ENCODE data around the gene LRRC26.

The LRRC26 gene

GRCh38 chr9:137199411-137200121 lies 29.7 kb upstream of the LRRC26 start:
- in situ Hi-C loops (cut with HindIII; ENCODE audit: low sequenced_read_pairs): no loop called here

GRCh38 chr9:137198902-137199283 lies 29.0 kb upstream of the LRRC26 start:
- in situ Hi-C loops (cut with HindIII; ENCODE audit: low sequenced_read_pairs): no loop called here

DNA sequence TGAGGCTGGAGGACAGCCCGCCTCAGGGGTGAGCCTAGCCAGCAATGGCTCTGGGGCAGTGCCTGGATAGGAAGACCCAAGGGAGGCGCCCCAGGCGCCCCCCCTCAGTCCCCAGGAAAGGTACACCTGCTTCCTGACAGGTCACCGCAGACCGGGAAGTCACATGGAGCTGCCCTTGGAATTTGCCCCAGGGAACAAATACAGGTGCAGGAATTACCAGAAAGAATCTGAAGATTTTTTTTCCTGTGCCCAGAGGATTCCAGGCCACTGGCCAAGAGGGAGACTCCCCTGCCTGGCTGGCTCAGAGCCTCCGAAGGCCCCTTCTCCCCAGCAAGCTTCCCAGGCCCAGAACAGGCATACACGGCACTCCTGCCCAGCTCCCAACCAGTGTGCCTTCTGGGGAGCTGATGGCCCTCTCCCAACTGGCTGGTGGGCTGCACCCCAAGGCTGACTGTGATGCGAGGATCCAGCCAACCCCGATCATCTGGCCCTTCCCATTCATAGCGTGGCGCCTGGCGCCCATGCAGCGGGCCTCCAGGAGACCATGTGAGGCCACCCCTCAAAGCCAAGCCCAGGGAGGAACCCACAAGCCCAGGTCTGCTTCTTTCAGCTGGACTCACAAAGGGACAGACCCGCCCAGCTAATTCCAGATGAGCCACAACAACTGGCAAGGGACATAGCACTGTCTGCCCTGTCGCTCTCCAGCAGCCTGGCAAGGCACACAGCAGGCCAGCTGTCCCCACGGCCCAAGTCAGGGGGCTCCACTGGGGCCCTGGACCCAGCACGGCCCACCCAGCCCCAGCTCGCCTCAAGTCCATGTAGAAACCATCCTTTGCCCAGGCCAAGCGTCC lies 28.4 kb upstream of the LRRC26 start:
- in situ Hi-C loops (cut with HindIII; ENCODE audit: low sequenced_read_pairs): no loop called here

GRCh38 chr9:137195525-137196220 lies 25.8 kb upstream of the LRRC26 start:
- in situ Hi-C loops (cut with HindIII; ENCODE audit: low sequenced_read_pairs): no loop called here

- in situ Hi-C loops (cut with HindIII; ENCODE audit: low sequenced_read_pairs): no loop called here
Observed at GRCh38 chr9:137194909-137195308, 25.1 kb upstream of the LRRC26 start.

- in situ Hi-C loops (cut with HindIII; ENCODE audit: low sequenced_read_pairs): no loop called here
Observed at GRCh38 chr9:137194388-137194787, 24.5 kb upstream of the LRRC26 start.

- in situ Hi-C loops (cut with HindIII; ENCODE audit: low sequenced_read_pairs): no loop called here
Observed at GRCh38 chr9:137193771-137194170, 23.9 kb upstream of the LRRC26 start.

- in situ Hi-C loops (cut with HindIII; ENCODE audit: low sequenced_read_pairs): no loop called here
Observed at GRCh38 chr9:137192859-137193258, 23.0 kb upstream of the LRRC26 start.

DNA sequence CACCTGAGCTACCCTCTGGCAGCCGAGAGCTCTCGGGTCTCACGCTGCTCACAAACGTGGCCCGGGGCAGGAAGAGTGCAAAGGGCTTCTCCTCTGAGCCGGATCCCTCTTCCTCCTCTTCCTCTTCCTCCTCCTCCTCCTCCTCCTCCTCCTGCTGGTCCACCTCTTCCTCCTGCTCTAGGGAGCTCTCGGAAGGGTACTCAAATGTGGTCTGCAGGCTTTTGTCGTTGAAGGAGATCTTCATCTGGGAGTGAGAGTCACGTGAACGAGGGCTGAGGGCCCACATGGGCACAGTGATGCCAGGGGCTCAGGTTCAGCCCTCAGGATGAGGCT lies 22.6 kb upstream of the LRRC26 start:
- in situ Hi-C loops (cut with HindIII; ENCODE audit: low sequenced_read_pairs): no loop called here

DNA sequence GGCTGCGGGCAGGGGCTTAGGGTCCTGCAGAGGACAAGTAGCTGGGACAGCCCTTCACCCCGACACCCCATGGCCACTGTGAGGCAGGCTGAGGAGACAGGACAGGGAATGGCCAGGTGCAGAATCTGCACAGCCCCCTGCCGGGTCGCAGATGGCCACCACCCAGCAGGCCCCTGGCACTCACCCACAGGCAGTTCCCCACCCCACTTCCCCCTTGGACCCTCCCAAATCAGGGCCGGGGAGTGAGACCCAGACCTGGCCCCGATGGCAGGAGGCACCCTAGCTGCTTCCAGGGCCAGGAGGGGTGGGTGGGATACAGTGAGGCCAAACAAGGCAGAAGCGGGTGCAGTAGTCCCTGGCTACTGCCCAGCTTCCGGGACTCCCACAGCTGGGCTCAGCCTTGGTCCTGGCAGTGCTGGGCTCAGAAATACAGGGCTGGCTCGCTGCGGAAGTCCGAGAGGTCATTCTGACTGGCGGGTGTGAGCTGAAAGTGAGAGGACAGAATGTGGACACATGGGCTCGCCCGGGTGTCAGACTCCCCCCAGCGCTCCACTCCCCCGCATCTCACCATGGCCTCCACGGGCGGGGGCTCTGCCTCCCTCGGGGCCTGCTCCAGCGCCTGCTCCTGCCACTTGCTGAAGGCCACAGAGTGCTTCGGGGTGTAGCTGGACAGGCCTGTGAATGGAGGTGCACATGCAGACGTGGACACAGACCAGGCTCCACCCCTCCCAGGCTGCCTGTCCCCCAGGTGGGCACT lies 22.0 kb upstream of the LRRC26 start:
- in situ Hi-C loops (cut with HindIII; ENCODE audit: low sequenced_read_pairs): no loop called here

- in situ Hi-C loops (cut with HindIII; ENCODE audit: low sequenced_read_pairs): no loop called here
Observed at GRCh38 chr9:137191245-137191644, 21.4 kb upstream of the LRRC26 start.

DNA sequence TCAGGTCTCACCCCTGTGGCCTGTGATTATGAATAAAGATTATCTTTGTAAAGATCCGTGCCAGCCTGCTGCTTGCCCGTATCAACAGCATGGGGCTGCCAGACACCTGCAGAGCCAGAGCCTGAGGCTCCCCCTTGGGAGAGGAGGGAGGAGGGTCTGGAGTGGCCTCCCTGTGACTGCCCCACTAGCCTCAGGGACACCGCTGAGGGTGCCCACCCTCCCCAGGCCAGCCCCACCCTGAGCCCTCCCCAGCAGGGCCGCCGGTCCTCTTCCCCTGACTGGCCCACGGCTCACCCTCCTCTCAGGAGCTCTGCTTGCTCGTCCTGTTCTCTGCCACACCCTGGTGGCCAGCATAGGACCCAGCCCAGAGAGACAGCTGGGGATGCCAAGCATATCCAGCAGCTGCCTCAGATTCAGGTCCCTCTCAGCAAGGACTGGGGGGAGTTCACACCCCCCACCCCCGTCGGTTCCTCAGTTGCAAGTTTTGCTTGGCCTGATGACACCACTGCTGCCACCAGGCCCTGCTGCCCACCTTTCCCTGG lies 20.5 kb upstream of the LRRC26 start:
- in situ Hi-C loops (cut with HindIII; ENCODE audit: low sequenced_read_pairs): no loop called here

- in situ Hi-C loops (cut with HindIII; ENCODE audit: low sequenced_read_pairs): no loop called here
Observed at GRCh38 chr9:137189297-137190295, 19.7 kb upstream of the LRRC26 start.

DNA sequence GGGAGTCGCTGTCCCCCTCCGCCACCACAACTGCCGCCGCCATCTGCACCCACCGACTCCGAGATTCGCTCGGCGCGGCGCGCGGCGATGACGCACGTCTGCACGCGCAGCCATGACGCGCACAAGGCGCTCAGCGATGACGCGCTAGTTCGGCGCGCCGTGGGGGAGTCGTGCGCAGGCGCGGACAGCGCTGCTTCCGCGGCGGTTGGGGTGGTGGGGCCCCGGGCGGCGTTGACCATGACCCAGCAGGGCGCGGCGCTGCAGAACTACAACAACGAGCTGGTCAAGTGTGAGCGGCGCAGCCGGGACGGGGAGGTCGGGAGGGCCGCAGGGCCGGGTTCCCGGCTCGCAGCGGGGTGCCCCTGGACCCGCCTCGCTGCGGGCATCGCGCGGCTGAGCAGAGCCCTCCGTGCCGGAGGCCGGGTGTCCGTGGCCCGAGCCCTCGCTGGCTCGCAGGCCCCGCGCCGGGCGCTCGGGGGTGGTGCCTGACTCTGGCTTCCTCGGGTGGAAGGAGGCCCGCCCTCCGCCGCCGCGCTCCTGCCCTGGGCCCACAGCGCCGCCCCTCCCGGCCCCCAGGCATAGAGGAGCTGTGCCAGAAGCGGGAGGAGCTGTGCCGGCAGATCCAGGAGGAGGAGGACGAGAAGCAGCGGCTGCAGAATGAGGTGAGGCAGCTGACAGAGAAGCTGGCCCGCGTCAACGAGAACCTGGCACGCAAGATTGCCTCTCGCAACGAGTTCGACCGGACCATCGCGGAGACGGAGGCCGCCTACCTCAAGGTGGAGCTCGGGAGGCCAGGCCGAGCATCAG lies 18.8 kb upstream of the LRRC26 start, which contains the start of the genes ANAPC2 and SSNA1:
ANAPC2 (minus strand) TSS at position 71 of the 807 bp plus-strand sequence; CDS start at position 43, 28 bp downstream.
SSNA1 (plus strand) TSS at position 187 of the 807 bp plus-strand sequence; CDS start at position 238, 51 bp downstream.
- in situ Hi-C loops (cut with HindIII; ENCODE audit: low sequenced_read_pairs): no loop called here

DNA sequence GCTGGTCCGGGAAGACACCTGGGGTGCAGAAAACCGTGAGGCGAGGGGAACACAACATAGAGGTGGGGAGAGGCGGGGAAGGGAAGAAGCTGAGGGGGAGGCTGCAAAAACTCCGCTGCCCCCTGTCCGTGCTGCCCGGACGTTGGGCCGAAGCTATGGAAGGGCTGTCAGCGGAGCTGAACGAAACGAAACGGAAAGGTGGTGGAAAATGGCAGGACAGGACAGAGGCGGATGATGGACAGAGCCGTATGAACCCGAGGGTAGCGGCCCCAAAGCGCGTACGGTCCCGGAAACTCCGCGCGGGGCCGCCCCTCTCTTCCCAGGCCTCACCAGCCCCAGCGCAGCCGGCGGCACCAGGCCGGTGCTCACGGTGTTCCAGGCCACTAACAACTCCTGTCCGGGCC lies 18.2 kb upstream of the LRRC26 start:
- in situ Hi-C loops (cut with HindIII; ENCODE audit: low sequenced_read_pairs): no loop called here

GRCh38 chr9:137187386-137187785 lies 17.5 kb upstream of the LRRC26 start:
- in situ Hi-C loops (cut with HindIII; ENCODE audit: low sequenced_read_pairs): no loop called here

DNA sequence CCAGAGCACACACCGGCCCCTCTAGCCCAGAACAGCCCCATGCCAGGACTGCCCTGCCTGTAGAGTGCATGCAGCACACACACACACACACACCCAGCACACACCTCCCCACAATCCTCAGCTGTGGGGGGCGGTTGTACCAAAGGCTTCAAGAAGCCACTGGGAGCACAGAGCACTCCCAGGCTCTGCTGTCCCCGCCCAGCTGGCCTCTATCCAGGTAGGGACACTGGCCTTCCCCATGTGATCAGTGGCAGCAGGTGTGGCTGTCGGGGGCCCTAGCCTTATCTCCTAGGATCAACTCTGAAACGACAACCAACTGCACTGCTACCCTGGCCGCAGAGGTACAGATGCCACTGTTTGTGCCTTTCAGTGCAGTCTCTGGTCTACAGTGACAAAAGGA lies 16.5 kb upstream of the LRRC26 start:
- in situ Hi-C loops (cut with HindIII; ENCODE audit: low sequenced_read_pairs): no loop called here

GRCh38 chr9:137185921-137186320 lies 16.1 kb upstream of the LRRC26 start:
- in situ Hi-C loops (cut with HindIII; ENCODE audit: low sequenced_read_pairs): no loop called here

All from endothelial cell of hepatic sinusoid (primary cell).